RWPE1 (cell line): Measurements from ENCODE around the gene TESK1.

Experiments
- CTCF ChIA-PET: fragments of 350-600 bp; sonication (Branson Sonifier 250); formaldehyde crosslinking; extraction: SDS; loops from one replicate; lab custom pipeline; 2021; lab: Yijun Ruan, JAX
- POLR2A ChIA-PET: fragments of 400-600 bp; formaldehyde crosslinking; extraction: SDS; loops from one replicate; lab custom pipeline; 2020; ENCODE audit warnings: antibody characterized with exemption; ENCODE audit not compliant: low non-redundant PET; lab: Yijun Ruan, JAX
- DNase-seq: peaks from one replicate; pipeline ENCODE4 v3.0.0; 2012; ENCODE audit warnings: low spot score
- H3K27ac ChIP-seq: fragments of 450-650 bp; 2 replicates; pipeline ENCODE4 v1.5.1; 2017
- TF ChIP-seq, protein P1 (sequence below): fragments of 450-650 bp; conservative IDR thresholded peaks from 2 replicates; pipeline ENCODE4 v1.5.1; 2017; ENCODE audit warnings: low read depth, mild to moderate bottlenecking

TESK1 gene

GRCh38 chr9:35652829-35653209 is 47.8 kb downstream of the TESK1 start:
- DNase-seq: no peak
- CTCF ChIA-PET: interaction anchor here (0.9 kb wide), 1 partner anchor 83 kb away, joined by 6 read pairs; no protein-coding TSS in a partner anchor
- H3K27ac ChIP-seq: peak overlapping the region; percentile 62
- POLR2A ChIA-PET: no interaction called here
- TF ChIP-seq, protein P1, sequence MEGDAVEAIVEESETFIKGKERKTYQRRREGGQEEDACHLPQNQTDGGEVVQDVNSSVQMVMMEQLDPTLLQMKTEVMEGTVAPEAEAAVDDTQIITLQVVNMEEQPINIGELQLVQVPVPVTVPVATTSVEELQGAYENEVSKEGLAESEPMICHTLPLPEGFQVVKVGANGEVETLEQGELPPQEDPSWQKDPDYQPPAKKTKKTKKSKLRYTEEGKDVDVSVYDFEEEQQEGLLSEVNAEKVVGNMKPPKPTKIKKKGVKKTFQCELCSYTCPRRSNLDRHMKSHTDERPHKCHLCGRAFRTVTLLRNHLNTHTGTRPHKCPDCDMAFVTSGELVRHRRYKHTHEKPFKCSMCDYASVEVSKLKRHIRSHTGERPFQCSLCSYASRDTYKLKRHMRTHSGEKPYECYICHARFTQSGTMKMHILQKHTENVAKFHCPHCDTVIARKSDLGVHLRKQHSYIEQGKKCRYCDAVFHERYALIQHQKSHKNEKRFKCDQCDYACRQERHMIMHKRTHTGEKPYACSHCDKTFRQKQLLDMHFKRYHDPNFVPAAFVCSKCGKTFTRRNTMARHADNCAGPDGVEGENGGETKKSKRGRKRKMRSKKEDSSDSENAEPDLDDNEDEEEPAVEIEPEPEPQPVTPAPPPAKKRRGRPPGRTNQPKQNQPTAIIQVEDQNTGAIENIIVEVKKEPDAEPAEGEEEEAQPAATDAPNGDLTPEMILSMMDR: no peak

GRCh38 chr9:35653611-35654010 is 48.5 kb downstream of the TESK1 start:
- peak overlapping the region; percentile 62; the same call in 1 of the 2 replicates for H3K27ac ChIP-seq
- ChIA-PET CTCF (interaction anchor here (0.6 kb wide), 1 partner anchor 426 kb away, joined by 3 read pairs; no protein-coding TSS in a partner anchor), POLR2A (no interaction called here)
- DNase-seq: no peak
- TF ChIP-seq, protein P1: no peak

DNA sequence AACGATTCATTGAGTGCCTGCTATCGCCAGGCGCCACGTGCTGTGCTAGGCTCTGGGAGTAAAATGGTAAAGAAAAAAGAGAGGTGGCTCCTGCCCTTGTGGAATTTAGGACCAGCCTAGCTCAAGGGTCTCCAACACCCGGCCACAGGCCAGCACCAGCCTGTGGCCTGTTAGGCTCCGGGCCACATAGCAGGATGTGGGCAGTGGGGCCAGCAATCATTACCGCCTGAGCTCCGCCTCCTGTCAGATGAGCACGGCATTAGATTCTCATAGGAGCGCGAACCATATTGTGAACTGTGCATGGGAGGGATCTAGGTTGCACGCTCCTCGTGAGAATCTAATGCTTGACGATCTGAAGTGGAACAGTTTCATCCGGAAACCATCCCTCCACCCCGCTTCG is 51.3 kb downstream of the TESK1 start:
- TF ChIP-seq, protein P1: no peak
- no peak overlapping the region for H3K27ac ChIP-seq
- DNase-seq: no peak
- ChIA-PET POLR2A (no interaction called here), CTCF (interaction anchor here (2.9 kb wide), 1 partner anchor 9 kb away, joined by 21 read pairs; no protein-coding TSS in a partner anchor)

DNA sequence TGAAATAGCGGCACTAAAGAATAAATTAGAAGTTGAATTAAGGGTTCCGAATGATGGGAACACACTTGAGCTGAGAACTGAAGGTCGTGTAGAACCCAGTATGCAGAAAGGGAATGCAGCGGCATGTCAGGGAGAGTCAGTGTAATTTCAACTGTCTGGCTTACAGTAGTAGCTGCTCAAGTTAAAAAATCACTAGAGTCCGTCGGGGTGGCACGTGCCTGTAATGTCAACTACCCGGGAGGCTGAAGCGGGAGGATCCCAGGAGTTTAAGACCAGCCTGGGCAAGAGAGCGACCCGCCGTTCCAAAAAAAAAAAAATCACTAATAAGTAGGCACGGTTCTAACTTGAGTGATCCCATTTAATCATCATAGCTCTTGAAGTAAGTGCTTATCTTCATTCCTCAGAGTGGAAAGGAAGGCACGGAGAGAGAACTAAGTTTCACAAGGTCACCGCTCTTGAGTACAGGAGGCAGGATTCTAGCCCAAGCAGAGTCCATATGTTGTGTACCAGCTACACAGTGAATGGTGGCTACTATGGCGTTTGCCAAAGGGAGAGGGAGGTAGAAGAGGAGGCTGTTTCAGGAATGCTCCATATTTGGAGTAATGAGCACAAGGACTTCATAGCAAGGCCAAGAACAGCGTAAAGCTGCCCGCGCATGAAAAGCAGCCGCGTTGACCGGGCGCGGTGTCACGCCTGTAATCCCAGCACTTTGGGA is 51.9 kb downstream of the TESK1 start:
- ChIA-PET CTCF (interaction anchor here (0.7 to 2.9 kb wide), 4 partner anchors 8 to 53 kb away, joined by 3 to 21 read pairs (median 6); no protein-coding TSS in a partner anchor), POLR2A (no interaction called here)
- DNase-seq: no peak
- H3K27ac ChIP-seq: peak overlapping the region; percentile 92
- TF ChIP-seq, protein P1: no peak

GRCh38 chr9:35657546-35658136 is 52.6 kb downstream of the TESK1 start, which contains the start of gene RMRP:
TSS of gene RMRP (minus strand) at chr9:35658019.
- ChIA-PET CTCF (interaction anchor here (0.6 to 2.9 kb wide), 13 partner anchors 9 to 241 kb away, joined by 3 to 21 read pairs (median 4); partner anchors contain the start of genes CREB3, TLN1 and TPM2), POLR2A (interaction anchor here (1.2 kb wide), 1 partner anchor 52 kb away, joined by 3 read pairs; the partner anchor contains the start of gene TESK1)
- TF ChIP-seq, protein P1: no peak
- peak; percentile 98 for DNase-seq
- peak within 1 kb of the TSS; percentile 92 for H3K27ac ChIP-seq
